ENCODE measurements around the gene HDAC4. TPM values are rescaled to one million over a fixed set of nuclear protein-coding genes. Genes with fewer than 3 reads are reported as not detected.

The HDAC4 gene
- total RNA-seq, 2 experiments from 2014 or later: 30.0 to 35.8 TPM

- Mint-ChIP-seq H3K27me3 (no peaks in the 10 kb centered on the region), H3K36me3 (peaks cover 21% of the 10 kb centered on the region), H3K9me3 (no peaks in the 10 kb centered on the region), H3K27ac (peak overlapping the region; percentile 89), H3K4me1 (ENCODE audit: low read depth) (peaks cover 76% of the 10 kb centered on the region), H3K4me3 (peak overlapping the region; percentile 50)
- ChIA-PET POLR2A (interaction anchor here (1.2 to 1.4 kb wide), 2 partner anchors 28 to 48 kb away, joined by 3 read pairs; no protein-coding TSS in a partner anchor), CTCF (interaction anchor here (0.8 to 1.2 kb wide), 2 partner anchors 19 to 28 kb away, joined by 4 read pairs; no protein-coding TSS in a partner anchor)
- intact Hi-C loops (cut with micrococcal nuclease): loop anchor here (1.0 to 10.0 kb wide), 5 partner anchors 27 to 605 kb away; no protein-coding TSS in a partner anchor
- DNase-seq: peak; percentile 86
Measured at GRCh38 chr2:239321596-239322415, 79.0 kb downstream of the HDAC4 start.

GRCh38 chr2:239318790-239319661 lies 81.8 kb downstream of the HDAC4 start:
- Mint-ChIP-seq H3K4me1 (ENCODE audit: low read depth) (peaks cover 70% of the 10 kb centered on the region), H3K36me3 (peaks cover 23% of the 10 kb centered on the region), H3K4me3 (peak overlapping the region; percentile 55), H3K27me3 (no peaks in the 10 kb centered on the region), H3K27ac (peak overlapping the region; percentile 33), H3K9me3 (peaks cover 3% of the 10 kb centered on the region)
- POLR2A ChIA-PET: interaction anchor here (0.7 kb wide), 1 partner anchor 380 kb away, joined by 3 read pairs; no protein-coding TSS in a partner anchor
- peak; percentile 20 for DNase-seq
- intact Hi-C loops (cut with micrococcal nuclease): no loop called here
- CTCF ChIA-PET: interaction anchor here (1.1 kb wide), 1 partner anchor 50 kb away, joined by 3 read pairs; no protein-coding TSS in a partner anchor

GRCh38 chr2:239318151-239318611 lies 82.6 kb downstream of the HDAC4 start:
- intact Hi-C loops (cut with micrococcal nuclease): no loop called here
- CTCF ChIA-PET: no interaction called here
- no peak overlapping the region for H3K4me3 Mint-ChIP-seq
- H3K27me3 Mint-ChIP-seq: no peaks in the 10 kb centered on the region
- H3K4me1 Mint-ChIP-seq (ENCODE audit: low read depth): peaks cover 64% of the 10 kb centered on the region
- peaks cover 19% of the 10 kb centered on the region for H3K36me3 Mint-ChIP-seq
- POLR2A ChIA-PET: no interaction called here
- DNase-seq: no peak
- H3K9me3 Mint-ChIP-seq: peaks cover 3% of the 10 kb centered on the region
- no peak overlapping the region for H3K27ac Mint-ChIP-seq

GRCh38 chr2:239316562-239317465 lies 84.0 kb downstream of the HDAC4 start:
- no peaks in the 10 kb centered on the region for H3K27me3 Mint-ChIP-seq
- H3K27ac Mint-ChIP-seq: no peak overlapping the region
- POLR2A ChIA-PET: no interaction called here
- DNase-seq: no peak
- peaks cover 17% of the 10 kb centered on the region for H3K36me3 Mint-ChIP-seq
- H3K9me3 Mint-ChIP-seq: peaks cover 3% of the 10 kb centered on the region
- intact Hi-C loops (cut with micrococcal nuclease): no loop called here
- peaks cover 52% of the 10 kb centered on the region for H3K4me1 Mint-ChIP-seq (ENCODE audit: low read depth)
- CTCF ChIA-PET: interaction anchor here (0.7 to 1.2 kb wide), 2 partner anchors 8 to 17 kb away, joined by 4 to 5 read pairs; no protein-coding TSS in a partner anchor
- H3K4me3 Mint-ChIP-seq: no peak overlapping the region

GRCh38 chr2:239315308-239315707 lies 85.5 kb downstream of the HDAC4 start:
- no peak overlapping the region for H3K4me3 Mint-ChIP-seq
- peaks cover 42% of the 10 kb centered on the region for H3K4me1 Mint-ChIP-seq (ENCODE audit: low read depth)
- H3K9me3 Mint-ChIP-seq: peaks cover 3% of the 10 kb centered on the region
- peaks cover 13% of the 10 kb centered on the region for H3K36me3 Mint-ChIP-seq
- no peak overlapping the region for H3K27ac Mint-ChIP-seq
- ChIA-PET CTCF (no interaction called here), POLR2A (no interaction called here)
- intact Hi-C loops (cut with micrococcal nuclease): no loop called here
- DNase-seq: peak; percentile 33
- no peaks in the 10 kb centered on the region for H3K27me3 Mint-ChIP-seq

GRCh38 chr2:239313776-239314175 lies 87.0 kb downstream of the HDAC4 start:
- ChIA-PET CTCF (no interaction called here), POLR2A (no interaction called here)
- Mint-ChIP-seq H3K27me3 (no peaks in the 10 kb centered on the region), H3K27ac (no peak overlapping the region), H3K4me1 (ENCODE audit: low read depth) (peaks cover 33% of the 10 kb centered on the region), H3K4me3 (no peak overlapping the region), H3K36me3 (peaks cover 13% of the 10 kb centered on the region), H3K9me3 (peaks cover 3% of the 10 kb centered on the region)
- no peak for DNase-seq
- intact Hi-C loops (cut with micrococcal nuclease): no loop called here

- Mint-ChIP-seq H3K27me3 (no peaks in the 10 kb centered on the region), H3K36me3 (peaks cover 12% of the 10 kb centered on the region), H3K4me1 (ENCODE audit: low read depth) (peaks cover 26% of the 10 kb centered on the region), H3K4me3 (no peak overlapping the region), H3K27ac (no peak overlapping the region), H3K9me3 (peaks cover 3% of the 10 kb centered on the region)
- POLR2A ChIA-PET: no interaction called here
- intact Hi-C loops (cut with micrococcal nuclease): no loop called here
- DNase-seq: no peak
- CTCF ChIA-PET: no interaction called here
Measured at GRCh38 chr2:239312741-239313667, 87.8 kb downstream of the HDAC4 start.

GRCh38 chr2:239312081-239312511 lies 88.7 kb downstream of the HDAC4 start:
- CTCF ChIA-PET: no interaction called here
- Mint-ChIP-seq H3K27me3 (no peaks in the 10 kb centered on the region), H3K27ac (no peak overlapping the region), H3K36me3 (peaks cover 9% of the 10 kb centered on the region), H3K4me1 (ENCODE audit: low read depth) (peaks cover 21% of the 10 kb centered on the region), H3K4me3 (no peak overlapping the region), H3K9me3 (peaks cover 3% of the 10 kb centered on the region)
- POLR2A ChIA-PET: no interaction called here
- no peak for DNase-seq
- intact Hi-C loops (cut with micrococcal nuclease): no loop called here

- POLR2A ChIA-PET: no interaction called here
- H3K36me3 Mint-ChIP-seq: peaks cover 9% of the 10 kb centered on the region
Measured at GRCh38 chr2:239311132-239312040, 89.4 kb downstream of the HDAC4 start.

GRCh38 chr2:239310401-239311061 lies 90.3 kb downstream of the HDAC4 start:
- no peak overlapping the region for H3K27ac Mint-ChIP-seq
- H3K36me3 Mint-ChIP-seq: peaks cover 9% of the 10 kb centered on the region
- ChIA-PET POLR2A (no interaction called here), CTCF (no interaction called here)
- H3K27me3 Mint-ChIP-seq: no peaks in the 10 kb centered on the region
- DNase-seq: peak; percentile 4
- H3K4me1 Mint-ChIP-seq (ENCODE audit: low read depth): peaks cover 11% of the 10 kb centered on the region
- intact Hi-C loops (cut with micrococcal nuclease): no loop called here
- H3K4me3 Mint-ChIP-seq: no peak overlapping the region
- H3K9me3 Mint-ChIP-seq: peaks cover 3% of the 10 kb centered on the region

More at GRCh38 chr2:239311132-239312040, 89.4 kb downstream of the HDAC4 start:
- H3K27ac Mint-ChIP-seq: no peak overlapping the region
- H3K4me1 Mint-ChIP-seq (ENCODE audit: low read depth): peaks cover 16% of the 10 kb centered on the region
- DNase-seq: peak; percentile 3
- H3K27me3 Mint-ChIP-seq: no peaks in the 10 kb centered on the region
- no peak overlapping the region for H3K4me3 Mint-ChIP-seq
- intact Hi-C loops (cut with micrococcal nuclease): no loop called here
- CTCF ChIA-PET: no interaction called here
- peaks cover 3% of the 10 kb centered on the region for H3K9me3 Mint-ChIP-seq

Measured in activated CD4-positive, alpha-beta memory T cell treated with anti-CD3 and anti-CD28 coated beads for 36 hours (primary cell).